CD1c-positive myeloid dendritic cell (primary cell): ENCODE results near the gene ADARB1.

Source experiments
- DNase-seq: peaks from one replicate; pipeline ENCODE4 v3.0.0-alpha.2; 2016; ENCODE audit errors: extremely low spot score

Gene ADARB1

DNA sequence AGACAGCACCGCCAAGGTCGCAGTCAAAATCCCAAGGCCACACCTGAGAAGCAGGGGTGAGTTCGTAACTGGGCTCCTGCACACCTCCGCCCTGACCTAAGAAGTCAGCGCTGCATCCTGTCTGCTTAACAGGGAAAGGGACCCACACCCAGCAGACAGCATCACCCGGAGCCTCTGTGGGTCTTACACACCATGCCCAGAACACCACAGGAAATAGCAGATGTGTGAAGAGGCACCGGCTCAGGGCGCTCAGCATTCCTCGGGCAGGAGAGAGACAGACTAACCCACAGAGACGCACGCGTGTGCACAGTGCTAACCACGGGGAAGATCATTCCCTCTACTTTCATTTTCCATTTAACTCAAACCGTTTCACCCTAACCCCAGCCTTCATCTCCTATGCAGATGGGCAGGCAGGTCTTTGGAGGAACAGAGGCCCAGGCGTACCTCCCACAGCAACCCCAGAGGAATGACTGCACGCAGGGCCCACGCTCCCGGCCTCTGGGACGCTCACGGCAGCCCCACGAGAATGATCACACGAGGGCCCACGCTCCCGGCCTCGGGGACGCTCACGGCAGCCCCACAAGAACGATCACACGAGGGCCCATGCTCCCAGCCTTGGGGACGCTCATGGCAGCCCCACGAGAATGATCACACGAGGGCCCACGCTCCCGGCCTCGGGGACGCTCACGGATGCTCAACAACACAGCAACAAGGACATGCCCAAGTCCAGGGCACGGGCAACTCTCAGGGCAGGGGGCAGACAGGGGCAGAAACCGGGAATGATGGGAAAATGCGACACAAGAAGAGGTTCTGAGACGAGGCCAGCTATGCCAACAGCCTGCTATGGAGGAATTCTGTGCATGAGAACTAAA is 192.4 kb downstream of the ADARB1 start:
- no peak for DNase-seq

DNA sequence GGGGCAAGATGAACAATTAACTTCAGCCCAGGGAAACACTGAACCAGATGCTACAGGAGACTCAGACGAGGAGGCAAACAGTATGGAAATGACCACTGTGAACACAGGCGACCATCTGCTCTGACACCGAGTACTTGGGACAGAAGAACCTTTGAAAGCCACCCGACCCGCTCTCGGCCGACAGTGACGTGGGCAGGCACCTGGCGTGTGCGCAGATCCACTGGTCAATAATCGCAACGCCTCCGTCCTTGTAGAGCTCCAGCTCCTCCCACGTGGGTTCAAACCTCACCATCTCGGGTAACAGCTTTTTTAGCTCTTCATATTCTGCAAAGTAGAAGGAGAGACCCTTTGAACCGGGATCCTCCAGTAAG is 193.0 kb downstream of the ADARB1 start:
- no peak for DNase-seq

DNA sequence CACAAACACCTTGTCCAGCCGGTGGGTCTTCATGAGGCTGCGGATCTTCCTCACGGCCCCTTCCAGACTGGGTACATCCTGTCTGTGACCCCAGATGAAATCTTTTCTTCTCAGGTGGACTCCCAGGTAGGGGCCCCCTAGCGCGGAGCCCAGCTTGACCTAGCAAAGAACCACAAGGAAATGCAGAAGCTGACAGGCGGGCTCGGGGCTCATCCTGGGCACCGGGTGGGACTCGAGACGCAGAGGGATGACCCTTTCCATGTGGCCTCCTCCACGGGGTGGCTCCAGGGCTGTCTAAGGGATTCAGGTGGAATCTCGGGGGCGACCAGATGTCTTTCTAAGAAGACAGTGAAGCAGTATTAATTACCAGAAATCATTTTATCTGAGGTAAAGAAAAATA is 195.5 kb downstream of the ADARB1 start:
- DNase-seq: no peak

DNA sequence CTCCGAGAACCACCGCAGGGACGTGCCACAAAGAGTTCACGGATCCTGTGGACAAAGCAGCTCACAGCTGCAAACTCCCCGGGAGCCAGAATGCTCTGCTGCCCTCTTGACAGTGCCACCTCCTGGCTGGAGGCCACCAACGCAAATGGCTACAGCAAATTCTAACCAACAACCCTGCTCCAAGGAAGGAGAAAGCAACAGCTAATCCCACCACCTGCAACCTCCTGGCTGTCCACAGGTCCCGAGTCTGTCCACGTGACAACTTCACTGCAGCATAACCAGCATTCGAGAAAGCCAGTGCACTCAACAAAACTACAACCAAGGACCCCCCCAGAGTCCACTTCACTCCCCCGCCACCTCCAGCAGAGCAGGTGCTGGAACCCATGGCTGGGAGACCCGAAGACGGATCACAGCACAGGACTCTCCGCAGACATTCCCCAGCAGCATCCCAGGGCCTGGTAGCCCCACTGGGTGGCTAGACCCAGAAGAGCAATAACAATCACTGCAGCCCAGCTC is 196.0 kb downstream of the ADARB1 start:
- DNase-seq: no peak
